ENCODE results near the gene CES2. TPM values are rescaled to one million over a fixed set of nuclear protein-coding genes. Genes with fewer than 3 reads are reported as not detected.

The CES2 gene
- total RNA-seq, 1 experiment from 2014 or later: 37.6 TPM

DNA sequence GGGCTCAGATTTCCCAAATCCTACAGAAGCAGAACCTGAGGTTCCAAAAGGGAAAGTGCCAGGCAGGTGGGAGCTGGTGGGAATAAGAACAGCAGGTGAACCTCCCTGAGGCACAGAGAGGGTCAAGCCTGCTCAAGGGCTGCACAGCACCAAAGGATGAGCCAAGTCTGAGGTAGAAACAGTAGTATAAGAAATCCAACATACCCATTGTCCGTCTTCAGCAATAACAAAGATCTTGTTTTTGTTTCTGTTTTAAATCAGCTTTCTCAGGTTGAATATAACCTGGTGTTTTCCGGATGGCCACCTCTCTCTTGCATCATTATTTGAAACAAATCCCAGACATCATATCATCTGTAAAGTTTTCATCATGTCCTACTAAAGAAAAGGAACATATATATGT lies 15.1 kb downstream of the CES2 start:
- TF ChIP-seq EZH2 (IDR thresholded peaks at IDR 0.05; ENCODE audit: borderline replicate concordance, low read depth, low read length, poor library complexity, severe bottlenecking): no peak
- TF ChIP-seq, protein P1, sequence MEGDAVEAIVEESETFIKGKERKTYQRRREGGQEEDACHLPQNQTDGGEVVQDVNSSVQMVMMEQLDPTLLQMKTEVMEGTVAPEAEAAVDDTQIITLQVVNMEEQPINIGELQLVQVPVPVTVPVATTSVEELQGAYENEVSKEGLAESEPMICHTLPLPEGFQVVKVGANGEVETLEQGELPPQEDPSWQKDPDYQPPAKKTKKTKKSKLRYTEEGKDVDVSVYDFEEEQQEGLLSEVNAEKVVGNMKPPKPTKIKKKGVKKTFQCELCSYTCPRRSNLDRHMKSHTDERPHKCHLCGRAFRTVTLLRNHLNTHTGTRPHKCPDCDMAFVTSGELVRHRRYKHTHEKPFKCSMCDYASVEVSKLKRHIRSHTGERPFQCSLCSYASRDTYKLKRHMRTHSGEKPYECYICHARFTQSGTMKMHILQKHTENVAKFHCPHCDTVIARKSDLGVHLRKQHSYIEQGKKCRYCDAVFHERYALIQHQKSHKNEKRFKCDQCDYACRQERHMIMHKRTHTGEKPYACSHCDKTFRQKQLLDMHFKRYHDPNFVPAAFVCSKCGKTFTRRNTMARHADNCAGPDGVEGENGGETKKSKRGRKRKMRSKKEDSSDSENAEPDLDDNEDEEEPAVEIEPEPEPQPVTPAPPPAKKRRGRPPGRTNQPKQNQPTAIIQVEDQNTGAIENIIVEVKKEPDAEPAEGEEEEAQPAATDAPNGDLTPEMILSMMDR (conservative IDR thresholded peaks at IDR 0.05; ENCODE audit: low read depth, low read length): no peak
- H3K36me3 ChIP-seq (ENCODE audit: insufficient read depth, low read length, poor library complexity, severe bottlenecking): no peaks in the 10 kb centered on the region
- H3K4me1 ChIP-seq (ENCODE audit: insufficient read depth, low read length, poor library complexity, severe bottlenecking): no peaks in the 10 kb centered on the region
- no peak for DNase-seq (ENCODE audit: low spot score)
- BruUV-seq (replicated peaks): no TSS peak
- ChIA-PET CTCF (interaction anchor here (0.7 kb wide), 1 partner anchor 1250 kb away, joined by 13 read pairs; no protein-coding TSS in a partner anchor), POLR2A (ENCODE audit: low non-redundant PET) (no interaction called here)
- intact Hi-C loops (cut with micrococcal nuclease; ENCODE audit: unreplicated experiment): loop anchor here (5.0 kb wide), 2 partner anchors 62 to 447 kb away; no protein-coding TSS in a partner anchor
- no peak overlapping the region for H3K4me3 ChIP-seq (ENCODE audit: low read depth, low read length, poor library complexity, severe bottlenecking)
- H3K27ac ChIP-seq (ENCODE audit: low read depth, low read length, poor library complexity, severe bottlenecking): no peak overlapping the region
- no peaks in the 10 kb centered on the region for H3K27me3 ChIP-seq (replicated peaks; ENCODE audit: insufficient read depth, low read depth, low read length, poor library complexity)
- H3K9me3 ChIP-seq (ENCODE audit: low read depth, low read length, poor library complexity, severe bottlenecking): peaks cover 7% of the 10 kb centered on the region

DNA sequence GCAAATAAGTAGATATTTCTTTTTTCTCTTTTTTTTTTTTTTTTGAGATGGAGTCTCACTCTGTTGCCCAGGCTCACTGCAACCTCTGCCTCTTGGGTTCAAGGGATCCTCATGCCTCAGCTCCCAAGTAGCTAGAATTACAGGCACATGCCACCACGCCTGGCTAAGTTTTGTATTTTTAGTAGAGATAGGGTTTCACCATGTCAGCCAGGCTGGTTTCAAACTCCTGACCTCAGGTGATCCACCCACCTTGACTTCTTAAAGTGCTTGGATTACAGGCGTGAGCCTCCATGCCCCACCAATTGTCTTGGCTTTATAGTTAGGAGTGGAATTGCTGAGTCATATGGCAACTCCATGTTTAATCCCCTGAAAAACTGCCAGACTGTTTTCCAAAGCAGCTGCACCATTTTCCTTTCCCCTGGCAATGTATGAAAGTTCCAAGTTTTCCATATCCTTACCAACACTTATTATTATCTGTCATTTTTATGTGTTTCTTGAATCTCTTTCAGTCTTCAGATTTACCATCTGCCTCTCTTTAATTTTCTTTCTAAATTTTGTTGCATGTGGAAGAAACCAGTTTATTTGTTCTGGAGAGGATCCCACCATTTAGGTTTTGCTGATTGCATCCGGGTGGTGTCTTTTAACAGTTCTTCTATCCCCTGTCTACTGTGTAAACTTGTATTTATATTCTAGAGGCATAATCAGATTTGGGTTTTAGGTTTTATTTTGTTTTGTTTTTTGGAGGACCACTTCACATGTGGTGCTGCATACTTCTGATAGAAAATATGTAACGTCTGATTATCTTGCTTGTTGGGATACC lies 15.9 kb downstream of the CES2 start:
- Histone ChIP-seq H3K9me3 (ENCODE audit: low read depth, low read length, poor library complexity, severe bottlenecking) (peaks cover 7% of the 10 kb centered on the region), H3K27ac (ENCODE audit: low read depth, low read length, poor library complexity, severe bottlenecking) (no peak overlapping the region), H3K4me1 (ENCODE audit: insufficient read depth, low read length, poor library complexity, severe bottlenecking) (no peaks in the 10 kb centered on the region), H3K27me3 (replicated peaks; ENCODE audit: insufficient read depth, low read depth, low read length, poor library complexity) (no peaks in the 10 kb centered on the region), H3K4me3 (ENCODE audit: low read depth, low read length, poor library complexity, severe bottlenecking) (no peak overlapping the region), H3K36me3 (ENCODE audit: insufficient read depth, low read length, poor library complexity, severe bottlenecking) (no peaks in the 10 kb centered on the region)
- intact Hi-C loops (cut with micrococcal nuclease; ENCODE audit: unreplicated experiment): loop anchor here (5.0 kb wide), 2 partner anchors 61 to 446 kb away; no protein-coding TSS in a partner anchor
- ChIA-PET POLR2A (ENCODE audit: low non-redundant PET) (interaction anchor here (0.7 kb wide), 1 partner anchor 260 kb away, joined by 3 read pairs; no protein-coding TSS in a partner anchor), CTCF (no interaction called here)
- TF ChIP-seq, protein P1 (conservative IDR thresholded peaks at IDR 0.05; ENCODE audit: low read depth, low read length): no peak
- no peak for TF ChIP-seq EZH2 (IDR thresholded peaks at IDR 0.05; ENCODE audit: borderline replicate concordance, low read depth, low read length, poor library complexity, severe bottlenecking)
- no TSS peak for BruUV-seq (replicated peaks)
- no peak for DNase-seq (ENCODE audit: low spot score)

DNA sequence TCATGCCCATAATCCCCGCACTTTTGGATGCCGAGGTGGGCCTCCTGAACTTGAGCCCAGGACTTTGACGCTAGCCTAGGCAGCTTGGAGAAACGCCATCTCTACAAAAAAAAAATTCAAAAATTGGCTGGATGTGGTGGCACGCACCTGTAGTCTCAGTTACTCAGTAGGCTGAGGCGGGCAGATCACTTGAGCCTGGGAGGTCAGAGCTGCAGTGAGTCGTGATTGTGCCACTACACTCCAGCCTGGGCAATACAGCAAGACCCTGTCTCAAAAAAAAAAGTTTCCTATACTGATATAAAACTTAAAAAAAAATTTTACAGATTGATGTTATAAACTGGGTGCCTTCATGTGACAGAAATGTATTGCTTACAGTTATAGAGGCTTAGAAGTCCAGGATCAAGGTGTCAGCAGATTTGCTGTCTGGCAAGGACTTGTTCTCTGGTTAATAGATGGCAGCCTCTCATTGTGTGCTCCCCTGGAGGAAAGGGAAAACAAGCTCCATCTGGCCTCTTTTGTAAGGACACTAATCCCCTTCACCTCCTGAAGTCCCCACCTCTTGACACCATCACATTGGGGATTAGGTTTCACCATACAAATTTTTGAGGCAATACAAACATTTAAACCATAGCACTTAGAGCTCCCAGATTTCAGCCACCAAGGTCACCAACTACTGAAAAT lies 17.3 kb downstream of the CES2 start:
- no peak for DNase-seq (ENCODE audit: low spot score)
- intact Hi-C loops (cut with micrococcal nuclease; ENCODE audit: unreplicated experiment): loop anchor here (5.0 kb wide), 2 partner anchors 60 to 445 kb away; no protein-coding TSS in a partner anchor
- ChIA-PET POLR2A (ENCODE audit: low non-redundant PET) (no interaction called here), CTCF (interaction anchor here (1.2 kb wide), 1 partner anchor 8 kb away, joined by 3 read pairs; the partner anchor contains the start of gene CES3)
- no TSS peak for BruUV-seq (replicated peaks)
- Histone ChIP-seq H3K4me3 (ENCODE audit: low read depth, low read length, poor library complexity, severe bottlenecking) (no peak overlapping the region), H3K9me3 (ENCODE audit: low read depth, low read length, poor library complexity, severe bottlenecking) (peaks cover 7% of the 10 kb centered on the region), H3K27me3 (replicated peaks; ENCODE audit: insufficient read depth, low read depth, low read length, poor library complexity) (no peaks in the 10 kb centered on the region), H3K27ac (ENCODE audit: low read depth, low read length, poor library complexity, severe bottlenecking) (no peak overlapping the region), H3K4me1 (ENCODE audit: insufficient read depth, low read length, poor library complexity, severe bottlenecking) (no peaks in the 10 kb centered on the region), H3K36me3 (ENCODE audit: insufficient read depth, low read length, poor library complexity, severe bottlenecking) (no peaks in the 10 kb centered on the region)
- no peak for TF ChIP-seq EZH2 (IDR thresholded peaks at IDR 0.05; ENCODE audit: borderline replicate concordance, low read depth, low read length, poor library complexity, severe bottlenecking)
- TF ChIP-seq, protein P1 (conservative IDR thresholded peaks at IDR 0.05; ENCODE audit: low read depth, low read length): no peak

Measured in A673 (cell line).